Ureter (tissue), 1 donor: ENCODE data around the gene ZFPL1. TPM values are rescaled to one million over a fixed set of nuclear protein-coding genes. Genes with fewer than 3 reads are reported as not detected.
A peak's percentile ranks its signal among the peaks of the same experiment; 100 is the strongest.

Source experiments
- DNase-seq: peaks from one replicate; pipeline ENCODE4 v3.0.0-alpha.2; 2020; ENCODE audit warnings: low spot score
- total RNA-seq: library from RNA; stranded (reverse); gene quantifications from one replicate; pipeline ENCODE4 v1.2.4, GENCODE V29; 2023
- donor health status: DM: yes; HTN: yes; CAD: no.

ZFPL1 gene
- total RNA-seq, 1 donor from 2014 or later: 33.7 TPM

DNA sequence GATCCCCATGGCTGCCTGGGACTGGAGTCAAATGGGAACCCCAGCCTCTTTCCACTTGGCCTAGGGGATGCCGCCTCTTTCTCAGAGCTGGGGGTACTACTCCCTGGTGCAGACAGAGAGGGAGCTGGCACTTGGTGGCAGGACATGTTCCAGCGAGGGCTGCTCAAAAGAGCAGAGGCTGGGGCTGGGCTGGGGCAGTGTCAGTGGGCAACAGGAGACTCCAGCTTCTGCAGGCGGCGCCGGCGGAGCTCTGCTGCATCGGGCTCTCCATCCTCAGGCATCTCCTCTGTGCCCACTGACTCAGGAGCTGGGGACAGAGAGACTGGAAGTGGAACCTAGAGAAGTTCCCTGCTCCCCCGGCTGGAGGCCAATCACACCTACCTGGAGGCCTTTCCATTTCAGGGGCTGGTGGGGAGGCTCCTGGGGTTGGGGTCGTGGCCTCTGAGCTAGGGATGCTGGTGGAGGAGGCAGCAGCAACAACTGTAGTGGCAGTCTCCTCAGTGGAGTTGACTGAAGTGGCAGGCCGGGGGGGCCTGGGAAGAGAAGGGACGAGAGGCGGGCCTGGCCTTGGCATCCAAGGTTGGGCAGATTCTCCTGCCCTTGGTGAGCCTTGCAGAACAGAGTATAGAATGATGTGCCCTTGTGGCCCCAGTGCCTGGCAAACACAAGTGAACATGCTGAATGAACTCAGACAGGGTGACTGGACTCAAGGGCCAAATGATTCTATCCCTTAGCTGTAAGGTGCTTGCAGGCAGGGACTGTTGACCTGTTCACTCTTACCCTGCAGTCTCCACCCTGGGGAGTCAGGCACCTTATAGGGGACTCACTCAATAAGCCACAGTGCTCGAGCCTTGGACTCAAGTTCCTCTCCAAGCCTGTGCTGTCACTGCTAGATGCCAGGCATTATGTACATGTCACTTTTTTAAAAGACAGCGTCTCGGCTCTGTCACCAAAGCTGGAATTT is 44.4 kb downstream of the ZFPL1 start:
- no peak for DNase-seq

DNA sequence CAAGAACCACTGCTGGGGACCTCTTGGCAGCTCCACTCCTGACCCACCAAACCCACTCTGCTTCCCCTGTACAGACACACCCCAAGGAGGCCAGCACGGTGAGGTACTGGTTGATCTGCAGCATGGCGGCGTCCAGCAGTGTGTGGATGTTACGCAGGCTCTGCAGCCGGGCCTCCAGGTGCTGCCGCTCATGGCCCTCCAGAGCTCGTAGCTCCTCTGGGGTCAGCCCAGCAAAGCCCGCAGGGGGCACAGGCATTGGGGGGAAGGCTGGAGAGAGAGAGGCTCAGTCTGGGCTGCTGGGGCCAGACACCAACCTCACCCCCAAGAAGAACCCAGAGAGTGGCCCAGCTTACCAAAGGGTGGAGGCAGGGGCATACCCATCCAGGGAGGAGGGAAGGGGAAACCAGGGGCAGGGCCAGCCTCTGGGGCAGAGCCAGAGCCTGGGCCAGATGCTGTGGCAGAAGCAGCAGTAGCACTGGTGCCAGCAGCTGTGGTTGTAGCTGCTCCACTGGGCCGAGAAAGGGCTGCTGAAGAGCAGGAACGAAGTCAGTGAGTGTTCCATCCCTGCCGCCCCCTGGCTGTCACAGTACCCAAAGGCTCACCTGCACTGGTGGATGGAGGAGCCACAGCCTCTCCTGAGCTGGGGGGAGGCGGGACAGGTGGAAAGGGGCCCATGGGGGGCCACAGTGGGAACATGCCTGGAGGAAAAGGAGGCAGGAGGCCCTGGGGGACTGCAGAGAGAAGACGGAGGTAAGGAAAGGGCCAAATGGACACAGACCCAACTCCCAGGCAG is 45.8 kb downstream of the ZFPL1 start:
- no peak for DNase-seq

DNA sequence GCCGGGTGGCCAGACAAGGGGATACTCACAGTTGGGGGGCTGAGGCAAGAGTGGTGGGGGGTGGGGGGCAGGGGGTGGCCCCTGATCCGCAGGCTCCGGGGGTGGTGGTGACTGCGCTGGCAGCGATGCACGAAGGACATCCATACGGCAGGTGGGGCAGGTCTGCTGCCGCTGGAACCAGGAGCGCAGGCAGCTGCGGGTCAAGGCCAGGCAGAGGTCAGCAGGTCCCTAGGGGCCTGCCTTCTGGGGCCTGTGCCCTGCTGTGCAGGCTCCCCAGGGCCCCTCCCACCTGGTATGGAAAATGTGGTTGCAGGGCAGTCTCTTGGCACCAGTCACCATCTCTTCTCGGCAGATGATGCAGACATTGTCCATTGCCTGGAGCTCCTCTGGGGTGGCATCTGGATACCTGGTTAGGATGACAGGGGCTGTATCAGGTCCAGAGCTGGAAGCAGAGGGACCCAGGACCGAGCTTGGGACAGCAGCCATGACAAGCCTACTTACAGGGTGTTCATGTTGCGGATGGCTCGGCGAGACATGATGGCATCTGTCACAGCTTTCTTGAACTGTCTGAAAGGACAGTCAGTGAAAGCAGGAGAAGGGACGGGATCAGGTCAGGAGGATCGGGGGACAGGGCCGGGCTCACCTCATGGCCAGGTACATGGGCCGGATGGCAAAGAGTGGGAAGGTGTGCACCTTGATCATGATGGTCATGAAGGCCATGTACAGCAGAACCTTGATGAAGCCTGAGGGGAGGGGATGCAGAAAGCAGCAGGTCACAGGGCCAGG is 46.8 kb downstream of the ZFPL1 start:
- no peak for DNase-seq

DNA sequence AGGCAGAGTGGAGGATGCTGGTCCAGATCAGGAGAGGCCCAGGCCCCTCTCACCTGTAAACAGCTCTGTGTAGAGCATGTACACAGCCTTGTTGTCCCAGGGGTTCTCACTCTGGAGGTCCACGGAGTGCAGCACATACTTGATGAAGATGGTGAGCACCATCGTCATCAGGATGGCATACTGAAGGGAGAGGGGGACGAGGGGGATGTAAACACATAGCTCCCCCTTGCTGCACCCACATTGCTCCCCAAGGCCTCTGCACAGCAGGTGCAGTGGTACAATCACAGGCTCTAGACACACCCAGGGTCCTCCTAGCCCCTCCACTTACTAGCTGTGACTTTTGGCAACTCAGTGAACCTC is 47.4 kb downstream of the ZFPL1 start:
- no peak for DNase-seq

DNA sequence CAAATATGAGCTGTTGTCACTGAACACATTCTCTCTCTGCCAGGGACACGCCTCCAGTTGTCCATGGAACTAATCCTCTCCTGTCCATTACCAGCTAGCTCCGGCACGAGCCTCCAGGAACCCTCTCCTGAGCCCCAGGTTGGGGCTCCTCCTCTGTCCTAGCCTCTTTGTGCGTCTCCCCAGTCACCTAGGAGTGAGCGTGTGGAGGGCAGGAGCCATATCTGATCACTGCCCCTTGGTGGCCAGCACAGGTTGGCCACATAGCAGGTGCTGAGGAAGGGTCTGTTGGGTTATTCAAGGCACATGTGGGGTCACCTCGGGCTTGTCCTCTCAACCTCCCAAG is 47.8 kb downstream of the ZFPL1 start:
- no peak for DNase-seq

DNA sequence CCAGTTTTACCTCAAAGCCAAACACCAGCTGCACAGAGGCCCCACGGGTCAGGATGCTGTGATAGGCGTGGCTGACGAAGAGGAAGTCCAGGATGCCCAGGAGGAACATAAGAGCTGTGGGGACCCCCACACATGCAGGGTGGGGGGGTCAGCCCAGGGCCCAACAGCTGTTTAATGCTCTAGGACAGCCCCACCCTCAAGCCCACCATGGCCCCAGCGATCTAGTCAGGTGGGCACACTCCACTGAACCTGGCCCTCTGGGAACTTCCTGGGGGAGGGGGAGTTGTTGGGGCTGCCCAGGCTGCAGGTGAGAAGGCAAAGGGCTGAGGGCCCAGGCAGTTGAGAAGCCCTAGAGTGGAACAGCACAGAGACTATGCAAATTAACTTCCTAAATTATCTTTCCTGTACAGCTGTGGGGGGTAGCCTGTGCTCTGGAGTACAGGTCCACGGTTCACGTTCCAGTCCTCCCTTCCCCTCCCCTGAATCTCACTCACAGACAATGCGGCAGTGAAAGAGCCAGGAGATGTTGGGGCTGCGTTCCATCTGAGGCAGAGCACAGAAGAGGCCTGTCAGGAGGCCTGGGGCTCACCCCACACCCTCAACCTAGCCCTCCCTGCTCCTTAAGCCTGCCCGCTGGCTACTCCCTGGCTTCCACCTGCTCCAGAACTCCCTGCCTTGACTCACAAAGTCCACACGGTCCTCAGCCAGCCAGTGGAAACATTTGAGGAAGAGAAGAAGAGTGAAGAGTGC is 48.4 kb downstream of the ZFPL1 start:
- DNase-seq: no peak

DNA sequence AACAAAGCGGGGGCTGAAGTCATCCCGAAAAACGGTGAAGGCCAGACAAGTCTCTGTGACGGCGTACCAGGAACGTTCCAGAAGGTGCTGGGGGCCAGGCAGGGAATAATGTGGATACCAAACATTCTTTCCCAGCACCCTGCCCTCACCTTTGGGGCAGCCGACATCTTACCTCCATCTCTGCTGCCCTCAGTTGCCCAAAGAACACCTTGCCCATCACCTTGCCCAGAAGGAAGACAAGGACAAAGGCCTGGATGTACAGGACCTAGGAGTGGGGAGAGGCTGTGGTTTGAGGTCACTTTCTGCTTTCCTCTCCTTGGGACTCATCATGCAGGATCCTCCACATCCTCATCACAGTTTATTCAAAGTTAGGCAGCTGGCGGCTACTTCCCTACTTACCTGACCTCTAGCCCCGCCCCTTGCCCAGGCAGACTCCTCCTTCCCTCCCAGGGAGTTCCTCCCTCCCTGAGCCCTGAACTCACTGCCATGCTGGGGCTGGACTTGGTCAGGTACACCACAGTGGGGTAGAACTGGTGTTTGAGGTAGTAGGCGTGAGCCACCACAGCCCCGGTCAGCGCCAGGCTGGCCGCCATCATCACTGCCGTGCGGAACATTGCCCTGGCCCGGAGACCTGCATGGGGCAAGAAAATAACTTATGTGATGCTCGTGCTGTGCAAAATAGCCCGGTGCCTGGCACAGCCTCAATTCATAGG is 49.1 kb downstream of the ZFPL1 start:
- no peak for DNase-seq

DNA sequence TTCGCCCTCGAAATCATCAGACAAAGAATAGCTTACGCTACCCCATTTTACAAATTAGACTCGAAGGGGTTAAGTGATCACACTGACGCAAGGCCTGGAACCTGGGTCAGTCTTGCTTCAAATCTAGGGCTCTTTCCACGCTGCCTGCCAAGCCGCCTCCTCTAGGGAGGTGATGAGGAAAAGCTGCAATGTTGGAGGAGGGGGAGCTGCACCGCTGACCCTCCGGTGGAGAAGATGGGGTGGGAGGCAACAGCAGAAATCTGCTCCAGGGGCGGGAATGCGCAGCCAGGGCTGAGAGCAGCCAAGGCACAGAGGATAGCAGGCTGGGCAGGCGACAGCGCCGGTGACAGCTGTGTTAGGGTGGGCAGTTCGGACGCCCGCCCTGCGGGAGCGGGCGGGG is 49.7 kb downstream of the ZFPL1 start:
- no peak for DNase-seq

DNA sequence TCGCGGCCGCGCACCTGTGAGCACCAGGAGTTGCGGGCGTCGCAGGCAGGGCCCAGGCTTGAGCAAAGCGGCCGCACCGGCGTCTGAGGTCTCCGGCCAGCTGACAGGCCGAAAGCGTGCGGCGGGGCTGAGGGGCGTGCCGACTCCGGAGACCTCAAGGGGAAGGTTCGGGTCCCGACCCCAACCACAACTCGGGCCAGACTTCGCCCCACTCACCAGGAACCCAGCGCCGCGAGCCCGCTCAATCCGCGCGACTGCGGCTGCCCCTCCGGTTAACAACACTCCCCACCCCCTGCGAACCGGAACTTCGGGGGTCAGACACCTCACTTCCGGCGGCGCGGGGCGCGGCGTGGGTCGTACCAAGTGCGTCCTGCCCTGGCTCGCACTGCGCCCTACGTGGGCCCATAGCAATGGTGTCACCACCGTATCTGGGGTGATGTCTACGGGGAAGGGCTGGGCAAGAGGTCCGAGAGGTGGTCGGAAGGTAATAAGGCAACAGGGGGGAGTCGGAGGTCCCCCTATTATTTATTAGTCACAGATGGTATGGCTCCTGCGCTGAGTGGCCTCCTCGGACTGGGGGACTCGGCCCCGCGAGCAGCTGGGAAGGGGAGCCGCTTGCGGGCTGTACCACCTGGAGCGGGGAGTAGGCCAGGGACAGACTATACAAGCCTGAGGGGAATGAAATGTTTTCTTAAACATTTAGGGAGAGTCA is 50.4 kb downstream of the ZFPL1 start, which contains the start of gene SYVN1:
SYVN1 (minus strand) TSS at position 280 of the 712 bp plus-strand sequence. CDS start 918 bp downstream, outside the sequence.
- DNase-seq: peak; percentile 93

DNA sequence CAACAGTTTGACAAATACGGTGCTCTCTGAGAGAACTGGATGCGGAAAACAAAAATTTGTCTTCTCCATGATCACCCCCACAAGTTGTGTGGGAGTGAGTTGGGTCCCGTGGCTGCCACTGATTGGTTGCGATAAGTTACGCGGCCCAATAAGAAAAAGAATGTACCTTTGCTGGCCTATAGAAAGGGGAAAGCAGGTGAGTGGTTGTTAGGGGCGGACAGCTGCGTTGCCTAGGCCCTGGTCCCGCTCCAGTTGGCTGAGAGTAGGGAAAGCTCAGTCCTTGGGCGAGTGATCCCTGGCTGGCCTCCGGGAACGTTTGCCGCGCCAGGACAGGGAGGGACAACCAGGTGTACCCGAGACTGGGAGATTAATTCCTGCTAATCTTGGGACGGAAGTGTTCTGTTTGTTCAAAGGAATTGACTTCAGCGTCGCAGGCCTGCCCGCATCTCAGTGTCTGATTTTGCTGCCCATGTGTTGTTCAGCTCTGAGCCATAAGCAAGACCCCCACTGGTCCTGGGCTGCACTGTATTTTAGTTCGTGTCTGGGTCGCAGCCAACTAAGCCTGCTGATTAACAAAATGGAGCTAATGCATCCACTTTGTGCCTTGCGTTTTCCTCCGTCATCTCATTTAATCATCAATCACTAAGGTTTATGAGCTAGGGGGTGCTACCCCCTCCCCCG is 51.1 kb downstream of the ZFPL1 start:
- peak; percentile 92 for DNase-seq

DNA sequence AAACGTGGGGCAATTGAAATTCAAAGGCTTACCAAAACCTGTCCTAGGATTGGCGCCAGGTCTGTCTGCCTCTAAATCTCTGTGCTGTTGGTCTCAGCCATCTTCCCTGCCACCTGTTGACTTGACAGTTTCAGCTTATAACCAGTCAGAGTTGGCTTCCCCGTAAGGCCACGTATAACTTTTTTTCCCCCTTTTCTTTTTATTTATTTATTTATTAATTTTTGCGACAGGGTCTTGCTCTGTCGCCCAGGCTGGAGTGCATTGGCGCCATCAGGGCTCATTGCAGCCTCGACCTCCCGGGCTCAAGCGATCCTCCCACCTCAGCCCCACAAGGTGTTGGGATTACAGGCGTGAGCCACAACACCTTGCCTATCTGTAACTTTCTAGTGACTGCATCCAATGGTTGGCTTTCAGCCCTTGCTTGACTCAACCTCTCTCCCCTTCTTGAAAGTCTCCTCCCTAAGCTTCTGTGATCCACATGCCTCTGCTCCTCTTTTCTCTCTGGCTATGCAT is 51.7 kb downstream of the ZFPL1 start:
- no peak for DNase-seq

DNA sequence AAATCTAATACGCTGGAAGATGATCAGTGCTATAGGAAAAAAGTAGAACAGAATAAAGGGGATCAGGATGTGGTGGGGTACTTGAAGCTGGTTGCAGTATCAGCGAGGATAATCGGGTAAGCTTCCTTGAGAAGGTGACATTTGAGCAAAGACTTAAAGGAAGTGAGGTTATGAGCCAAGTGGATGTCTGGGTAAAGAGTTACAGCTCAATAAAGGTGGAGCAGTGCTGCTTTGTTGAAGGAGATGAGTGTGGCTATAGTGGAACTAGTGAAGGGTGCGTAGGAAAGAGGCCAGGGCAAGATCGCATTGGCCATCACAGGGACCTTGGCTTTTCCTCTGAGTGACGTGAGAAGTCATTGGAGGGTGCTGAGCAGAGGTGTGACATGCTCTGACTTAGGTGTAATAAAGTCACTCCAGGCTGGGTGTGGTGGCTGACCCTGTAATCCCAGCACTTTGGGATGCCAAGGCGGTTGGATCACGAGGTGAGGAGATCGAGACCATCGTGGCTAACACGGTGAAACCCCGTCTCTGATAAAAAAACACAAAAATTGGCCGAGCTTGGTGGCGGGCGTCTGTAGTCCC is 52.6 kb downstream of the ZFPL1 start:
- DNase-seq: no peak

Other genes starting within 250 kb of the ZFPL1 start
- gene CDC42BPG, start 239.6 kb upstream of the ZFPL1 start, total RNA-seq: 28.5 TPM
- 47.3 TPM for gene EHD1, start 205.6 kb upstream of the ZFPL1 start, total RNA-seq
- 27.9 TPM for gene ATG2A, start 167.0 kb upstream of the ZFPL1 start, total RNA-seq
- gene PPP2R5B, start 159.5 kb upstream of the ZFPL1 start, total RNA-seq: 18.9 TPM
- gene GPHA2, start 148.3 kb upstream of the ZFPL1 start, total RNA-seq: not detected
- gene MAJIN, start 112.1 kb upstream of the ZFPL1 start, total RNA-seq: not detected
- 4.6 TPM for gene BATF2, start 87.3 kb upstream of the ZFPL1 start, total RNA-seq
- gene ARL2, start 70.1 kb upstream of the ZFPL1 start, total RNA-seq: 78.1 TPM
- gene SNX15, start 56.8 kb upstream of the ZFPL1 start, total RNA-seq: 17.6 TPM
- gene SAC3D1, start 43.0 kb upstream of the ZFPL1 start, total RNA-seq: 4.5 TPM
- 10.3 TPM for gene NAALADL1, start 25.7 kb upstream of the ZFPL1 start, total RNA-seq
- 1.9 TPM for gene CDCA5, start 182 bp upstream of the ZFPL1 start, total RNA-seq
- 131 TPM for gene VPS51, start 12.0 kb downstream of the ZFPL1 start, total RNA-seq
- 37.5 TPM for gene TM7SF2, start 27.6 kb downstream of the ZFPL1 start, total RNA-seq
- 13.7 TPM for gene ZNHIT2, start 33.5 kb downstream of the ZFPL1 start, total RNA-seq
- 999 TPM for gene FAU, start 37.9 kb downstream of the ZFPL1 start, total RNA-seq
- 49.8 TPM for gene MRPL49, start 38.1 kb downstream of the ZFPL1 start, total RNA-seq
- 76.2 TPM for gene SYVN1, start 50.3 kb downstream of the ZFPL1 start, total RNA-seq
- not detected for gene SPDYC, start 86.0 kb downstream of the ZFPL1 start, total RNA-seq
- gene CAPN1, start 97.7 kb downstream of the ZFPL1 start, total RNA-seq: 598 TPM
- 12.2 TPM for gene POLA2, start 177.7 kb downstream of the ZFPL1 start, total RNA-seq
- 21.0 TPM for gene CDC42EP2, start 230.6 kb downstream of the ZFPL1 start, total RNA-seq
- 61.5 TPM for gene DPF2, start 249.6 kb downstream of the ZFPL1 start, total RNA-seq